DMS79 treated with DMSO at 0.1 percent for 48 hours (cell line): ENCODE measurements around the gene NCOR2.

Experiments
- DNase-seq: peaks from one replicate; lab custom pipeline; 2025; lab: John Stamatoyannopoulos, UW

NCOR2 gene

GRCh38 chr12:124543052-124543589, 24.3 kb downstream of the NCOR2 start:
- DNase-seq, result peak; percentile 42

- no peak for DNase-seq
Observed at GRCh38 chr12:124542021-124542949, 25.1 kb downstream of the NCOR2 start.

- DNase-seq, result no peak
Observed at GRCh38 chr12:124541322-124541721, 26.1 kb downstream of the NCOR2 start.

GRCh38 chr12:124539084-124540041, 28.0 kb downstream of the NCOR2 start:
- no peak for DNase-seq

DNA sequence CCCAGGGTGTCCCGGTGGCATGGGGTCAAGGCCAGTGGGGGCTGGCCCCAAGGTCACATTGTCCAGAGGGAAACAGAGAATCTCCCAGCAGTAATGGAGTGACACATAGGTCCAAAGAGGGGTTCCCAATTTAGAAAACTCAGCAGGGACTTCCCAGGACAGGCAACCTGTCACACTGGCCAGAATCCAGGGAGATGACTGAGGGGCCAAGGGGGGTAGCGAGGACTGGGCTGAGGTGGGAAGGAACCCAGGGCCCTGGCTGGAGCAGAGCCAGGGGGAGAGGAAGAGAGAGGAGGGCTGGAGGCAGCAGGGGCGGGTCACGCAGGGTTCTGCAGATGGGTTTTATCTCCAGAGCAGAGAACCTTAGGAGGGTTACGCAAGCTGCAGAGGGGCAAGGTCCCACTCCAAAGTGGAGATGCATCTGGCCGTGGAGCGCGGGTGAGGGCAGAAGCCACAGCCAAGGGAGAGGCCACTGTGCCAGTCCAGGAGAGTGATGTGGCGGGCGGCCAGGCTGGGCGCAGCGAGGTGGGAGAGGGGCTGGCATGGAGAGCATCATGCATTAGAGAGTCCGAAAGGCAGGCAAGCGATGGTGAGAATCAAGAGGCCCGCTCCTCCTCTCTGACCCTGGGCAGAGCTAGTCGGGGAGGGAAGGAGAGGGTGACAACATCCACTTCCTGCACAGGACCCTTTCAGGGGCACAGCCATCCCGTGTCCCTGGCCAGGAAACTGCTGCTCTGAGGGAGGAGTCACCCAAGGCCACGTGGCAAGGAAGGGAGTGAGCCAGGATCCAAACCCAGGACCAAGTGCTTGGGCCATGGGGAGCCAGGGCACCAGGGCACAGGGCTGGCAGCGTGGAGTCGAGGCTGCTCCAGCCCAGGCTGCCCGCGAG, 29.0 kb downstream of the NCOR2 start:
- DNase-seq, result no peak

- DNase-seq, result no peak
Observed at GRCh38 chr12:124537525-124538193, 29.8 kb downstream of the NCOR2 start.

- DNase-seq, result no peak
Observed at GRCh38 chr12:124536641-124537040, 30.8 kb downstream of the NCOR2 start.

- DNase-seq, result no peak
Observed at GRCh38 chr12:124534776-124535740, 32.4 kb downstream of the NCOR2 start.

- no peak for DNase-seq
Observed at GRCh38 chr12:124533456-124533855, 34.0 kb downstream of the NCOR2 start.

GRCh38 chr12:124532967-124533366, 34.4 kb downstream of the NCOR2 start:
- DNase-seq, result no peak

GRCh38 chr12:124532331-124532750, 35.1 kb downstream of the NCOR2 start:
- DNase-seq, result no peak

- DNase-seq, result no peak
Observed at GRCh38 chr12:124531906-124532305, 35.5 kb downstream of the NCOR2 start.

DNA sequence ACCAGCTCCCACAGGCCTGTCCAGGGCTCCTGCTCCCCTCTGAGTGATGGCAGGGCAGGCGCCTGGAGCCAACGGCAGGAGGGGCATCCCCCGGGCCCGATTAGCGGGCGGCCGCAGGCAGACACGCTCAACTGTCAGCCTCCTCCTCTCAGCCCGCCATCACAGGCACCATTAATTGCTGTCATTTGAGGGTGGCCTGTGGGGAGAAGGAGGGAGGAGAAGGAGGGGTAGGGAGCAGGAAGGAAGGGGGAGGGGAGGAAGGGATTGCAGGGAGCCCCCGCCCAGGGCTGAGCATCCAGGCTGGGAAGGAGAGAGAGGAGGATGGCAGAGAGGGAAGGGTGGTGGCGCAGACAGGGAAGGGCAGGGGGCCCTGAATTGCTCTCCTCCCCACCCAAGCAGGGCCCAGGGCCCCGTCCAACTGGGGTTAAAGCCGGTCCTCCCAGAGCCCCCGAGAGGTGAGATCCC, 36.1 kb downstream of the NCOR2 start:
- DNase-seq, result no peak

DNA sequence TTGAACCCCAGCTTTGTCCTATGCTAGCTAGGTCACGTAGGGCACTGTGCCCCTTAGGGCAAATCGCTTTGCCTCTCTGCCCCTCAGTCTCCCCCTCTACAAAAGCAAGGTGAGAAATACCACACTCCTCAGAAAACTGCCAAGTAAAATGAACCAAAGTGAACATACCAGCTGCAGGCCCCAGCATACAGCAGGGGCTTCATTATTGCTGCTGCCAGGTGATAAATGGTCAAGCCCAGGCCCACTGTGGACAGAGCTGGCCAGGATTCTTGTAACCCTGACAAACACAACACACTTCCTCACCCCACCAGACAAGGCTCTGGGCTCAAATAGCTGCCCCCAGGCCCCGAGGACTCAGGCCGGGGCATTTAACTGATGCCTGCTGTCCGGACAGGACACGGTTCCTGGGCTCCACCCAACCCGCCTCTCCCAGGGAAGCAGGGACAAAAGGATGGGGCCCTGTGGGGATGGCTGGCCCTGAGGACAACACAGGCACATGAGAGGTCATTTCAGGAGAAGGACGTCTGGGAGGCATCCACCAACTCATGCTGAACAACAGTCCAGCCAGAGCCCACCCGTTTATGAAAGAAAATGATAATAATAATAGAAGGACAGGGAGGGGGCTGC, 36.7 kb downstream of the NCOR2 start:
- DNase-seq, result no peak

GRCh38 chr12:124529565-124530276, 37.7 kb downstream of the NCOR2 start:
- DNase-seq, result no peak

DNA sequence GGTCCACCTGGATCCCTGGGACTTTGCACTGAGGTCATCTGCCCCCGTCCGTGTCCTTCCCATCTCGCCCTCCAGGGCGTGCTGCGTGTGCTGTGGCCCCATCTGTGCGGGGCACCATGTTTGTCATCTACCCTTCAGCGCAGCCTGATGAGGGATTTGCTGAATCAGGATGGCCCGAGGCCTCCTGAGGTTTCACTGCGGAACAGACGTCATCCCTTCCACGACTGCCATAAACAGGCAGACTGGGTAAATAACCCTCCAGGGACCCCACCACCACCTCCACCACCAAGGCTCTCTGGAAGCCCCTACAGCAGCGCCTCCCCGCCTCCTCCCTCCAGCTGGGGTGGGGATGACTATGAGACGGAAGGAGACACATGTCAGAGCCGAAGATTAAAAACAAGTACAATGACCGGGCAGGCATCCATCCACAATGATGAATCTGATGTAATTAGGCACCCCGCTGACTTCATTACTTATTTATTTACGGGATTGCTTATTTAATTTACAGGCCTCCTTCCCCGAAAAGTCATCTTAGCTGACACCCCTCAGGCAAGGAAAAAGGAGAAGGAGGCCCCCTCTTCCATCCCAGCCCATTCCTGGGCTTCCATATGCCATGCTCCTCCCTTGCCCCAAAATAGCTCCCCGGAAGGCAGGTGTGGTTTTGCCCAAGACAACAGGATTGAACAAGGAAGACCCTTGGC, 39.4 kb downstream of the NCOR2 start:
- no peak for DNase-seq

- no peak for DNase-seq
Observed at GRCh38 chr12:124525927-124526692, 41.3 kb downstream of the NCOR2 start.
